HG02588 (cell line): ENCODE data around the gene XK.
"Not testable (repeated sequence)": the region's sequence is repeated elsewhere in the genome, so short reads cannot be mapped to it uniquely, and the experiment has no call there.

Source experiments
- ATAC-seq: cut with Tn5 transposase; IDR thresholded peaks from one replicate; pipeline ENCODE4 v1.9.1; 2021; ENCODE audit warnings: mild to moderate bottlenecking, moderate library complexity; ENCODE audit not compliant: unreplicated experiment

The XK gene

DNA sequence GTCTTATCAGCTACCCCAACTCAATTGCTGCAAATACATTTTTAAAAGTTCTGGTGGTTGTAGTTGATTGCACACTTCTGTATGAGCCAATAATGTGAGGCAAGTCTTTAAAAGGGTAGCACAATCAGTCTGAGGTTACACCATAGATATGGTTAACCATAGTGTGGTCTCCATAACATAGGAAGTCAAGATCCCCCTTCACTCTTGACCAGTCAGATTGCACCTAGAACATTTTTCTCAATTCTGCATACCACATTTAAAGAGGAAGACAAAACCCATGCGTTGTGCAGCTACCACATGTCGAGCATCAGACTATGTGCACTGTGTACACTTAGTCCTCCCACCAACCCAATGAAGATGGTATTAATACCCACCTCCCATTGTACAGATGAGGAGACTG, 67.8 kb downstream of the XK start:
- no peak for ATAC-seq

GRCh38 chrX:37754516-37754915, 68.9 kb downstream of the XK start:
- peak; percentile 15 for ATAC-seq

GRCh38 chrX:37755025-37755424, 69.4 kb downstream of the XK start:
- peak; percentile 94 for ATAC-seq

DNA sequence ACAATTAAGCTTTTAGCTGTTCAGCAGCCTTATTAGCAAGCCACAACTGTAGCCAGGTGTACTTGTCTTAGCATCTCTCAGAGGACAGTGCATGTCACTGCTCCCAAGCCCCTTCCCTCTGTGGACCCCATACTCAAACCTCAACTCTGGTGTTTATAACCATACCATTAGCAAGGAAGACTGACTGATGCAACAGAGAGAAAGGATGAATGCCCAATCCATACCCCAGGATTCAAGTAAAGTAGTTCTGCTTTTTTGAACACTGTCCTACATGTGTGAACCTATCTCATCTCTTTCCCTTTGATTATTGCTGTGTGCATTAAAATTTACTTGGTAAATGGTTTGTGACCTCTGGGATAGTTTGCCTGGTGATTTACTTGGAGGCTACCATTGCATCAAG, 71.5 kb downstream of the XK start:
- no peak for ATAC-seq

DNA sequence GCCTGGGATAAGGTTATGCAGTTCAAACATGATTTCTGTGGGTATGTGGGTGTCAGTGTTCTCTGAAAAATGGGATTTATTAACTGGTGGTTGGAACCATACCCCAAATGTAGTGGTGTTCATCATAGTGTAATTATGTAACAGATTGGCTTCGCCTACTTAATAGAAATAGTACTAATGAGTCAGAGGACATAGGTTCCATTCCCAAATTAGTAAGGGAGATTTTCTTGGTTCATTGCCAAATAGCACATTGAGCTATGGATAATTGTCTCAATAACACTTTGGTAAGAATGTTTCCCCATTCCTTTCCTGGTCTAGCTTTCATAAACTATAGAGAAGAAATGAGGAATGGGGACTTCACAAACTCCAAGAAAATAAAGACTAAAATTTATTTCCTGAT, 73.8 kb downstream of the XK start:
- ATAC-seq, result no peak

GRCh38 chrX:37759878-37760418, 74.4 kb downstream of the XK start:
- ATAC-seq, result no peak

GRCh38 chrX:37763400-37763799, 77.8 kb downstream of the XK start:
- ATAC-seq, result no peak

DNA sequence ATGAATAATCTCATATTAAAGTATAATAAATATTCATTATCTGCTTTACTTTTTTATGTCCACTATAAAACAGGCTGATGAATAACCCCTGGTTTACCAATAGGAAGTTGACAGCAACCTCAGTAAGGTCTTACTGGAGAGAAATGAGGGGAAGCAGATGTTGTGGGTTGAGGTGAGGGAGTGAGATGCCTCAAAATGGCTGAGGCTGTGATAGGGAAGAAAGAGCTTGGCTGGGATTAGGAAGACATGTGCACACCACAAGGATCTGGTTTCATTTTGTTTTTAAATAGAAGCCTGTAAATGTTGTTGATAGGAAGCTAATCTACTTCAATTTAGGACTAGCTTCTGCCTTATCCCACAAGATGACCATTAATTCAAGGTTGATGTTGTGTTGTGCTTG, 79.9 kb downstream of the XK start:
- ATAC-seq, result no peak

- no peak for ATAC-seq
Measured at GRCh38 chrX:37767430-37767829, 81.8 kb downstream of the XK start.

DNA sequence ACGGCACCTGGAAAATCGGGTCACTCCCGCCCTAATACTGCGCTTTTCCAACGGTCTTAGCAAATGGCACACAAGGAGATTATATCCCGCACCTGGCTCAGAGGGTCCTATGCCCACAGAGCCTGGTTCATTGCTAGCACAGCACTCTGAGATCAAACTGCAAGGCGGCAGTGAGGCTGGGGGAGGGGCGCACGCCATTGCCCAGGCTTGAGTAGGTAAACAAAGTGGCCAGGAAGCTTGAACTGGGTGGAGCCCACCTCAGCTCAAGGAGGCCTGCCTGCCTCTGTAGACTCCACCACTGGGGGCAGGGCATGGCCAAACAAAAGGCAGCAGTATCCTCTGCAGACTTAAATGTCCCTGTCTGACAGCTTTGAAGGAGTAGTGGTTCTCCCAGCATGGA, 83.3 kb downstream of the XK start:
- ATAC-seq, result not testable (repeated sequence)

- ATAC-seq, result peak; percentile 72
Measured at GRCh38 chrX:37776283-37776986, 90.8 kb downstream of the XK start.

GRCh38 chrX:37776987-37777325, 91.4 kb downstream of the XK start:
- ATAC-seq, result no peak

DNA sequence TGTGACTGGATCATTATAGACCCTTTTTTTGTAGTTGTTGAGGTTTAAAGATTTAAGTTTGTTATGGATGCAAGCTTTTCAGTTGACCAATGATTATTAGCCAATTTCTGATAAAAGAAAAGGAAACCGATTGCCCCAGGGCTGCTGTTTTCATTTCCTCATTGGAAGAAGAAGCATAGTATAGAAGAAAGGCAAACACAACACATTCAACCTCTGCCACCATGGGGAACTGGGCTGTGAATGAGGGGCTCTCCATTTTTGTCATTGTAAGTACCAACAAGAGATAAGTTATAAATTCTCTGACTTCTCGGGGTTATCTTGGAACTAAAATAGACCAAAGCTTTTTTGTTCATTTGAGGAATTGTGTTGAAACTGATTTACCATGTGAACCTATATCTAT, 94.3 kb downstream of the XK start, which contains the start of gene CYBB:
CYBB (plus strand) TSS at position 203 of the 400 bp plus-strand sequence; CDS start at position 222, 19 bp downstream.
- no peak for ATAC-seq

- no peak for ATAC-seq
Measured at GRCh38 chrX:37781081-37781480, 95.5 kb downstream of the XK start.
